Endothelial cell of umbilical vein (primary cell): ENCODE data around the gene OTULIN. TPM values are rescaled to one million over a fixed set of nuclear protein-coding genes. Genes with fewer than 3 reads are reported as not detected.

Experiments used
- BruUV-seq: library from RNA; stranded (reverse); fragments of 400-500 nt; replicated peaks from 2 replicates; lab custom pipeline; 2021; lab: Mats Ljungman, UMichigan
- CTCF ChIA-PET: fragments of 300-600, 350-600 bp; sonication (Branson Sonifier 250); formaldehyde crosslinking; loops from one replicate; lab custom pipeline; 2021; ENCODE audit warnings: antibody characterized with exemption, inconsistent platforms; lab: Charles Lee
- POLR2A ChIA-PET: fragments of 300-600, 350-600 bp; sonication (Branson Sonifier 250); formaldehyde crosslinking; loops from one replicate; lab custom pipeline; 2021; ENCODE audit warnings: antibody characterized with exemption, inconsistent platforms; lab: Charles Lee
- DNase-seq: peaks from one replicate; pipeline ENCODE4 v3.0.0-alpha.2; 2011; ENCODE audit warnings: low read depth, low spot score
- FAIRE-seq: peaks from 2 replicates; lab custom pipeline; 2011; peaks lifted over from hg19 to GRCh38; lab: Jason Lieb, UNC
- H2AFZ ChIP-seq: 2 replicates; pipeline ENCODE4 v1.6.0; 2012; ENCODE audit warnings: low read depth, low read length, control low read depth, inconsistent platforms
- H3K27ac ChIP-seq: 2 replicates; pipeline ENCODE4 v1.5.1; 2011; ENCODE audit warnings: low read depth, mild to moderate bottlenecking, control low read depth, low read length, moderate library complexity; ENCODE audit not compliant: insufficient read depth
- H3K27me3 ChIP-seq, 2 experiments: 2 replicates each; pipeline versions ENCODE4 v1.6.0 to v1.6.1; 2011; ENCODE audit warnings: low read length in 2 of 2, mixed read lengths in 1 of 2; ENCODE audit not compliant: control insufficient read depth in 2 of 2, insufficient read depth in 2 of 2
- H3K36me3 ChIP-seq, 2 experiments: 2 replicates in 1 of 2; 3 replicates in 1 of 2; pipeline ENCODE4 v1.5.1; 2011; ENCODE audit warnings: low read length in 2 of 2, mild to moderate bottlenecking in 1 of 2, moderate library complexity in 1 of 2; ENCODE audit not compliant: control insufficient read depth in 2 of 2, insufficient read depth in 2 of 2; ENCODE audit errors: extremely low read depth in 1 of 2
- H3K4me1 ChIP-seq: 3 replicates; pipeline ENCODE4 v1.5.1; 2011; ENCODE audit warnings: mild to moderate bottlenecking, low read length; ENCODE audit not compliant: control insufficient read depth, insufficient read depth; ENCODE audit errors: extremely low read depth
- H3K4me2 ChIP-seq: 2 replicates; pipeline ENCODE4 v1.6.1; 2011; ENCODE audit warnings: low read length, control low read depth, mixed read lengths; ENCODE audit not compliant: insufficient read depth
- H3K4me3 ChIP-seq, 3 experiments: fragments of 200-600 bp in 1 of 3; sonication (generic), shearing (Covaris generic) in 1 of 3; replicated peaks in 1 of 3; 2 replicates each; pipeline ENCODE4 v1.5.1; 2011 to 2016; ENCODE audit warnings: control low read depth in 3 of 3, low read length in 3 of 3, mild to moderate bottlenecking in 2 of 3, inconsistent platforms in 1 of 3, low read depth in 1 of 3, moderate library complexity in 1 of 3; ENCODE audit not compliant: insufficient read depth in 1 of 3
- H3K79me2 ChIP-seq: 2 replicates; pipeline ENCODE4 v1.6.0; 2012; ENCODE audit warnings: low read length, inconsistent platforms; ENCODE audit not compliant: control insufficient read depth, insufficient read depth
- H3K9ac ChIP-seq: replicated peaks from 2 replicates; pipeline ENCODE3; 2011; ENCODE audit warnings: low read length, control low read depth; ENCODE audit not compliant: insufficient read depth; ENCODE audit errors: extremely low read depth
- H3K9me1 ChIP-seq: replicated peaks from 3 replicates; pipeline ENCODE4 v1.6.0; 2011; ENCODE audit warnings: mild to moderate bottlenecking, low read length; ENCODE audit not compliant: control insufficient read depth, insufficient read depth; ENCODE audit errors: extremely low read depth
- H3K9me3 ChIP-seq: replicated peaks from 2 replicates; pipeline ENCODE4 v1.5.1; 2012; ENCODE audit warnings: low read length, inconsistent platforms; ENCODE audit not compliant: control insufficient read depth, insufficient read depth
- H4K20me1 ChIP-seq: replicated peaks from 2 replicates; pipeline ENCODE3; 2011; ENCODE audit warnings: mild to moderate bottlenecking, low read length; ENCODE audit not compliant: control insufficient read depth, insufficient read depth; ENCODE audit errors: extremely low read depth
- CTCF ChIP-seq, 2 donors: IDR thresholded peaks; 1 replicate in 1 of 2; 2 replicates in 1 of 2; pipeline ENCODE4 v1.5.1; 2011; ENCODE audit warnings: low read length in 2 of 2, mild to moderate bottlenecking in 2 of 2, moderate library complexity in 2 of 2, control low read depth in 1 of 2, inconsistent platforms in 1 of 2, low read depth in 1 of 2; ENCODE audit not compliant: insufficient read depth in 1 of 2; ENCODE audit errors: extremely low read depth in 1 of 2
- EZH2 ChIP-seq: IDR thresholded peaks from 2 replicates; pipeline ENCODE4 v1.6.1; 2012; ENCODE audit warnings: borderline replicate concordance, low read depth, mild to moderate bottlenecking, moderate library complexity, low read length, inconsistent platforms; ENCODE audit not compliant: severe bottlenecking
- FOS ChIP-seq: IDR thresholded peaks from 2 replicates; pipeline ENCODE4 v1.6.1; 2011; ENCODE audit warnings: mild to moderate bottlenecking, low read length, moderate library complexity, borderline replicate concordance; ENCODE audit not compliant: insufficient read depth
- GATA2 ChIP-seq: IDR thresholded peaks from 2 replicates; pipeline ENCODE4 v1.7.0; 2011; ENCODE audit warnings: low read depth, mild to moderate bottlenecking, moderate library complexity, mixed read lengths, low read length; ENCODE audit not compliant: insufficient read length, insufficient read depth
- JUN ChIP-seq: IDR thresholded peaks from 2 replicates; pipeline ENCODE4 v1.6.1; 2011; ENCODE audit warnings: borderline replicate concordance, low read depth; ENCODE audit not compliant: insufficient read length, insufficient read depth
- MYC ChIP-seq: IDR thresholded peaks from one replicate; pipeline ENCODE4 v1.6.1; 2011; ENCODE audit warnings: mild to moderate bottlenecking, low read depth, low read length
- POLR2A ChIP-seq: IDR thresholded peaks from 2 replicates; pipeline ENCODE4 v1.6.1; 2012; ENCODE audit warnings: low read depth, mild to moderate bottlenecking, control low read depth, low read length
- POLR2AphosphoS5 ChIP-seq: IDR thresholded peaks from 2 replicates; pipeline ENCODE4 v1.6.1; 2012; ENCODE audit warnings: low read depth, mild to moderate bottlenecking, control low read depth, low read length, moderate library complexity; ENCODE audit not compliant: insufficient read depth
- dilution Hi-C: fragments of 300-500 bp; cut with MboI; formaldehyde crosslinking; loops from one replicate; pipeline ENCODE4 v1.15.0; 2019; ENCODE audit warnings: low sequenced_read_pairs; ENCODE audit not compliant: extremely low pct_ligation_motif_present
- intact Hi-C: fragments of 100-400 bp; cut with micrococcal nuclease; formaldehyde crosslinking; loops from one replicate; pipeline ENCODE4 v1.10.0; 2022
- polyA plus RNA-seq, 4 experiments: library from polyadenylated mRNA; depleted of rRNA in 3 of 4; stranded (reverse) in 3 of 4; unstranded in 1 of 4; fragments of >200 nt; gene quantifications; 2 replicates each; pipeline versions ENCODE4 v1.2.1 to v1.2.3, GENCODE V29; 2011 to 2012; ENCODE audit warnings: missing spikeins in 1 of 4
- total RNA-seq: library from RNA; stranded (reverse); gene quantifications from 2 replicates; pipeline ENCODE4 v1.2.3, GENCODE V29; 2021
- TF ChIP-seq, protein P1 (sequence below): IDR thresholded peaks from 2 replicates; pipeline ENCODE4 v1.6.1; 2011; ENCODE audit not compliant: insufficient read depth, insufficient read length

OTULIN gene
- total and polyA plus RNA-seq, 2 donors (not counting 3 experiments of a cell fraction or from before 2014, with no cell fraction given): 7.8 to 30.2 TPM

GRCh38 chr5:14714706-14715105, 50.2 kb downstream of the OTULIN start:
- Histone ChIP-seq H3K27me3 (no peaks in the 10 kb centered on the region), H2AFZ (no peak overlapping the region), H3K27ac (no peak overlapping the region), H3K79me2 (no peaks in the 10 kb centered on the region), H4K20me1 (no peaks in the 10 kb centered on the region), H3K9ac (no peak overlapping the region), H3K4me3 (no peak overlapping the region), H3K9me3 (no peaks in the 10 kb centered on the region), H3K9me1 (no peaks in the 10 kb centered on the region), H3K4me2 (no peak overlapping the region), H3K4me1 (no peaks in the 10 kb centered on the region), H3K36me3 (peaks cover 0 to 10% of the 10 kb centered on the region in 2 experiments)
- ChIA-PET POLR2A (no interaction called here), CTCF (interaction anchor here (1.0 to 1.1 kb wide), 2 partner anchors 12 to 243 kb away, joined by 3 read pairs; no protein-coding TSS in a partner anchor)
- no peak for DNase-seq
- FAIRE-seq: no peak
- no TSS peak for BruUV-seq
- intact Hi-C loops (no loop called here), dilution Hi-C loops (no loop called here)
- no peak for TF ChIP-seq EZH2
- TF ChIP-seq JUN: no peak
- TF ChIP-seq GATA2: no peak
- no peak for TF ChIP-seq POLR2AphosphoS5
- no peak for TF ChIP-seq MYC
- TF ChIP-seq, protein P1, sequence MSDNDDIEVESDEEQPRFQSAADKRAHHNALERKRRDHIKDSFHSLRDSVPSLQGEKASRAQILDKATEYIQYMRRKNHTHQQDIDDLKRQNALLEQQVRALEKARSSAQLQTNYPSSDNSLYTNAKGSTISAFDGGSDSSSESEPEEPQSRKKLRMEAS: no peak

DNA sequence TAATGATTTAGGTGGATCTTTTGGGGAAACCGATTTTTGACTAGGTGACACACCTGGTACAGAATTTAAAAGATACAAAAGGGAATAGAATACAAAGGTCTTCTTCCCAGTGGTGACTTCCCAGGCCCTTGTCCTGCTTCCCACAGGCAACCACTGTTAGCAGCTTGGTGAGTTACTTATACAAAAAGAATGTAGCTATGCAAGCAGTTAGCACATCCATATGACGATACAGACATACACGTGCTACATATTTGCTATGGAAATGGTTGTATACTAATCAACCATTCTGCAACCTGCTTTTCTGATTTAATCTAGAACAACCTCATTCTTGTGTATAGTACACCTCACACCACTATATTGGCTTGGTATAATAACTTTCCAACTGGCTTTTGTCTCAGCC, 51.0 kb downstream of the OTULIN start:
- H3K36me3 ChIP-seq: peaks cover 0 to 7% of the 10 kb centered on the region in 2 experiments
- H3K27ac ChIP-seq: no peak overlapping the region
- H3K79me2 ChIP-seq: no peaks in the 10 kb centered on the region
- no peaks in the 10 kb centered on the region for H3K9me3 ChIP-seq
- intact Hi-C loops: no loop called here
- dilution Hi-C loops: no loop called here
- H4K20me1 ChIP-seq: no peaks in the 10 kb centered on the region
- no peak overlapping the region for H3K9ac ChIP-seq
- POLR2A ChIA-PET: no interaction called here
- DNase-seq: no peak
- H3K9me1 ChIP-seq: no peaks in the 10 kb centered on the region
- CTCF ChIA-PET: no interaction called here
- H2AFZ ChIP-seq: no peak overlapping the region
- H3K4me1 ChIP-seq: no peaks in the 10 kb centered on the region
- no TSS peak for BruUV-seq
- TF ChIP-seq, protein P1: no peak
- TF ChIP-seq JUN (no peak), GATA2 (no peak), POLR2AphosphoS5 (no peak), FOS (no peak), EZH2 (no peak), CTCF (IDR thresholded peaks at IDR 0.05; ENCODE audit: extremely low read depth in 1 of 2, insufficient read depth in 1 of 2, low read depth in 1 of 2, low read length in 2 of 2) (no peak), MYC (no peak), POLR2A (no peak)
- H3K4me3 ChIP-seq: no peak overlapping the region
- no peak for FAIRE-seq
- H3K4me2 ChIP-seq: no peak overlapping the region
- no peaks in the 10 kb centered on the region for H3K27me3 ChIP-seq
